ENCODE results near the gene CLMN. TPM values are rescaled to one million over a fixed set of nuclear protein-coding genes. Genes with fewer than 3 reads are reported as not detected.

CLMN gene
- total RNA-seq, 1 donor from 2014 or later: 26.8 TPM

GRCh38 chr14:95246870-95247269 lies 72.8 kb downstream of the CLMN start:
- TF ChIP-seq CTCF (IDR thresholded peaks at IDR 0.05): no peak
- Histone ChIP-seq H3K9me3 (no peaks in the 10 kb centered on the region), H3K4me1 (no peaks in the 10 kb centered on the region), H3K36me3 (no peaks in the 10 kb centered on the region), H3K27ac (no peak overlapping the region), H3K4me3 (no peak overlapping the region), H3K27me3 (ENCODE audit: low read depth) (no peaks in the 10 kb centered on the region)
- DNase-seq (no peak), ATAC-seq (no peak)
- intact Hi-C loops (cut with DNase I): no loop called here

GRCh38 chr14:95245334-95245733 lies 74.4 kb downstream of the CLMN start:
- Histone ChIP-seq H3K27me3 (ENCODE audit: low read depth) (no peaks in the 10 kb centered on the region), H3K4me3 (no peak overlapping the region), H3K27ac (no peak overlapping the region), H3K4me1 (no peaks in the 10 kb centered on the region), H3K36me3 (no peaks in the 10 kb centered on the region), H3K9me3 (no peaks in the 10 kb centered on the region)
- DNase-seq (no peak), ATAC-seq (no peak)
- no peak for TF ChIP-seq CTCF (IDR thresholded peaks at IDR 0.05)
- intact Hi-C loops (cut with DNase I): no loop called here

GRCh38 chr14:95244587-95244986 lies 75.1 kb downstream of the CLMN start:
- no peak for DNase-seq

GRCh38 chr14:95242870-95243269 lies 76.8 kb downstream of the CLMN start:
- ATAC-seq (no peak), DNase-seq (no peak)
- H3K9me3 ChIP-seq: no peaks in the 10 kb centered on the region
- intact Hi-C loops (cut with DNase I): no loop called here
- H3K36me3 ChIP-seq: no peaks in the 10 kb centered on the region
- H3K27me3 ChIP-seq (ENCODE audit: low read depth): no peaks in the 10 kb centered on the region
- H3K4me3 ChIP-seq: no peak overlapping the region
- H3K4me1 ChIP-seq: no peaks in the 10 kb centered on the region
- H3K27ac ChIP-seq: no peak overlapping the region
- TF ChIP-seq CTCF (IDR thresholded peaks at IDR 0.05): no peak

More at GRCh38 chr14:95244587-95244986, 75.1 kb downstream of the CLMN start:
- Histone ChIP-seq H3K36me3 (no peaks in the 10 kb centered on the region), H3K4me3 (no peak overlapping the region), H3K27me3 (ENCODE audit: low read depth) (no peaks in the 10 kb centered on the region), H3K27ac (no peak overlapping the region), H3K4me1 (no peaks in the 10 kb centered on the region), H3K9me3 (no peaks in the 10 kb centered on the region)
- TF ChIP-seq CTCF (IDR thresholded peaks at IDR 0.05): no peak
- ATAC-seq: no peak
- intact Hi-C loops (cut with DNase I): no loop called here

- Histone ChIP-seq H3K4me3 (no peak overlapping the region), H3K9me3 (no peaks in the 10 kb centered on the region), H3K27me3 (ENCODE audit: low read depth) (no peaks in the 10 kb centered on the region), H3K27ac (no peak overlapping the region), H3K36me3 (no peaks in the 10 kb centered on the region), H3K4me1 (no peaks in the 10 kb centered on the region)
- DNase-seq (no peak), ATAC-seq (no peak)
- TF ChIP-seq CTCF (IDR thresholded peaks at IDR 0.05): no peak
- intact Hi-C loops (cut with DNase I): no loop called here
These were observed 78.6 kb downstream of the CLMN start for GRCh38 chr14:95240859-95241813.

Data from lower lobe of right lung (tissue), 2 donors.